GM06990 (cell line): ENCODE data around the gene PIMREG.

Source experiments
- DNase-seq: peaks from one replicate; pipeline ENCODE4 v3.0.0-alpha.2; 2011; ENCODE audit not compliant: insufficient read length; ENCODE audit errors: extremely low read depth
- H3K27me3 ChIP-seq: replicated peaks from 2 replicates; pipeline ENCODE4 v1.6.0; 2011; ENCODE audit warnings: low read length; ENCODE audit not compliant: control insufficient read depth, insufficient read depth
- H3K36me3 ChIP-seq: 2 replicates; pipeline ENCODE4 v1.5.1; 2011; ENCODE audit warnings: low read length; ENCODE audit not compliant: control insufficient read depth, insufficient read depth
- H3K4me3 ChIP-seq: replicated peaks from 2 replicates; pipeline ENCODE4 v1.5.1; 2011; ENCODE audit warnings: low read depth, mild to moderate bottlenecking, control low read depth, low read length
- TF ChIP-seq, protein P1 (sequence below): IDR thresholded peaks from 2 replicates; pipeline ENCODE4 v1.5.1; 2011; ENCODE audit warnings: low read length, control low read depth, mild to moderate bottlenecking, inconsistent platforms; ENCODE audit not compliant: insufficient read depth, poor library complexity, severe bottlenecking

Gene PIMREG

GRCh38 chr17:6465206-6466003 lies 21.1 kb downstream of the PIMREG start:
- TF ChIP-seq, protein P1, sequence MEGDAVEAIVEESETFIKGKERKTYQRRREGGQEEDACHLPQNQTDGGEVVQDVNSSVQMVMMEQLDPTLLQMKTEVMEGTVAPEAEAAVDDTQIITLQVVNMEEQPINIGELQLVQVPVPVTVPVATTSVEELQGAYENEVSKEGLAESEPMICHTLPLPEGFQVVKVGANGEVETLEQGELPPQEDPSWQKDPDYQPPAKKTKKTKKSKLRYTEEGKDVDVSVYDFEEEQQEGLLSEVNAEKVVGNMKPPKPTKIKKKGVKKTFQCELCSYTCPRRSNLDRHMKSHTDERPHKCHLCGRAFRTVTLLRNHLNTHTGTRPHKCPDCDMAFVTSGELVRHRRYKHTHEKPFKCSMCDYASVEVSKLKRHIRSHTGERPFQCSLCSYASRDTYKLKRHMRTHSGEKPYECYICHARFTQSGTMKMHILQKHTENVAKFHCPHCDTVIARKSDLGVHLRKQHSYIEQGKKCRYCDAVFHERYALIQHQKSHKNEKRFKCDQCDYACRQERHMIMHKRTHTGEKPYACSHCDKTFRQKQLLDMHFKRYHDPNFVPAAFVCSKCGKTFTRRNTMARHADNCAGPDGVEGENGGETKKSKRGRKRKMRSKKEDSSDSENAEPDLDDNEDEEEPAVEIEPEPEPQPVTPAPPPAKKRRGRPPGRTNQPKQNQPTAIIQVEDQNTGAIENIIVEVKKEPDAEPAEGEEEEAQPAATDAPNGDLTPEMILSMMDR = no peak
- H3K4me3 ChIP-seq = no peak overlapping the region
- no peaks in the 10 kb centered on the region for H3K36me3 ChIP-seq
- no peak for DNase-seq
- H3K27me3 ChIP-seq = no peaks in the 10 kb centered on the region; the same call in 1 of the 2 replicates

DNA sequence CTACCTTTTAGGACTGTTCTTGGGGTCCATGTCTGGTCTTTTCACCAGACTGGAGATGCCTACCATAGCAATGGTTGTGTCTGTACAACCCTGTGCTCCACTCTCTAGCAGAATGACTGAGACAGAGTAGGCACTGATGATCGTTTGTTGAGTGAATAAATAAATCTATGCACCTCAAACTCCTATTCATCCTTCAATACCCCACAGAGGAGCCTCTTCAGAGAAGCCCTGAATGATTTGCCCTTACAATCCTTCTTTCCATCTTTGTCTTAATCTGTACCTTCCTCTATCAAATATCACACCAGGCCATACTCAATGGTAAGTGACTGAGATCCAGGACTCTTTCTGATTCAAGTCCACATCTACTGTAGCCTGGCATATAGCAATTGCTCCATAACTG lies 23.3 kb downstream of the PIMREG start:
- Histone ChIP-seq H3K27me3 (no peaks in the 10 kb centered on the region; the same call in 1 of the 2 replicates), H3K4me3 (no peak overlapping the region), H3K36me3 (no peaks in the 10 kb centered on the region)
- TF ChIP-seq, protein P1 = no peak
- no peak for DNase-seq

DNA sequence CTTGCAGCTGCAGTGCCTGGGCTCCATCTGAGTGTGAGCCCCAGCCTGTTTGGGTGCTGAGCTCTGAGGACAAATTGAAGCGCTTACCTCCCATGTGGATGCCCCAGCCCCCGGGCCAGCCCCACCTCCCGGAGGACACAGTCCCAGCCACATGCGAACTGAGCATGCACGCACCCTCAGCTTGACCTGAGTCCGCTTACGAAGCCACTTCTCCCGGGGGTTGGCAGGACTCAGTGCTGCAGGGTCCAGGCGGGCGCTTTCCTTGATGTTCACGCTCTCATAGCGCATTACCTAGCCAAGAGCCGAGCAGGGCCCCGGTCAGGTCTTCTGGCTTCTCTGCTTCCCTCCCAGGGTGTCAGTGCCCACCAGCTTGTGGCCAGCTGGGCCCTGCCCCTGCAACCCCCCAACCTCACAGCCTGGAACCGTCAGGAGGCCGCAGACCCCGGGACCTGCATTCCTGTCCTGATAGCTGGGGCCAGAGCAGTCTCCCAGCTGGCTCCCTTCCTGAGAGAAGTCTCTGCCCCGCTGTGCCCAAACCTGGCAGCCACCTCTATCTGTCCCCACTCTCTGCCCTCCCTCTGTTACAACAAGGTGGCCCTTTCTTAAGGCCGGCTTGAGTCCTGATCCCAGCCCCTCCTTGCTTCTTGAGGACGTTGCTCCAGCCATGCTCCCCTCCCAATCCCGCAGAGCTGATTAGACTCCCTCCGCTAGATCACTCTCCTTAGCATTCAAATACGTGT lies 24.0 kb downstream of the PIMREG start:
- no peak for DNase-seq
- Histone ChIP-seq H3K4me3 (no peak overlapping the region), H3K36me3 (no peaks in the 10 kb centered on the region), H3K27me3 (no peaks in the 10 kb centered on the region; the same call in 1 of the 2 replicates)
- TF ChIP-seq, protein P1 = no peak

- TF ChIP-seq, protein P1 = no peak
- H3K4me3 ChIP-seq = no peak overlapping the region
- H3K36me3 ChIP-seq = no peaks in the 10 kb centered on the region
- no peak for DNase-seq
- H3K27me3 ChIP-seq = no peaks in the 10 kb centered on the region; the same call in 1 of the 2 replicates
Measured at GRCh38 chr17:6470146-6470718, 26.0 kb downstream of the PIMREG start.

DNA sequence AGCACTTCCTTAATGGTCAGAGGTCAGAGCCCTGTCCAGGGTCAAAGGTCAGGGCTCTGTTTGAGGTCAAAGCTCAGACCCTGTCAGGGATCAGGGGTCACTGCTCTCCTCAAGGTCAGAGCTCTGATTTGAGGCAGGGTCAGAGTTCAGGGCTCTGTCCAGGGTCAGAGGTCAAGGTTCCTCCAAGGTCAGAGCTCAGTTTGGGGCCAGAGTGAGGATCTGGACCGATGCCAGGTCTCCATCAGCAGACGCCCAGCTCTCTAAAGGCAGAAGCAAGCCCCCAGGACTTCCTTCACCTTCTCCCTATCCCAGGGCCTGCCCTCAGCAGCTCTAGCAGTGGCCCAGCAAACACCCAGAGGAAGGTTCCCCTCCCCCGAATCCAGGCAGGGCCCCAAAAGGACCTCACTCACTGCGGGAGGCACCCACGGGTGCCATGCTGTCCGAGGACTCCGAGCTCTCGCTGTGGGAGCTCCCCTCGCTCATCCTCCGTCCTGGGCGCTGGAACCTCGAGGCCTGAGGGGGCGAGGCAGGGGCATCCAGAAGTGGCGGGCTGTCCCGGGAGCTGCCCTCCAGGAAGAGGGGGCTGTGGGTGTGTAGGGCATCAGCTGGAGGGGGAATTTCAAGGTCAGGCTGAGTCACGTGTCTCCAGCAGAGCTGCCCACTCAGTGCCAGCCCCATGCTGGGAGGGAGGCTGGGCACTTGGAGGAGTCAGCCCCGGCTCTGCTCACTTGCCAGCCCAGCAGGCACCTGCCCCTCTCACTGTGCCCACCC lies 26.7 kb downstream of the PIMREG start:
- no peaks in the 10 kb centered on the region for H3K36me3 ChIP-seq
- DNase-seq = no peak
- H3K27me3 ChIP-seq = no peaks in the 10 kb centered on the region; the same call in 1 of the 2 replicates
- no peak overlapping the region for H3K4me3 ChIP-seq
- TF ChIP-seq, protein P1 = no peak
